BLaER1 treated with 17β-estradiol and CSF1 and Interleukin-3, amounts not matched to agents 10 nM and 100 nM (cell line): Measurements from ENCODE around the gene IGSF3.

Experiments
- H3K27ac ChIP-seq, 11 experiments: shearing (Covaris generic); formaldehyde crosslinking; 2 replicates each; pipeline ENCODE4 v1.8.1; 2022
- H3K27me3 ChIP-seq, 11 experiments: shearing (Covaris generic); formaldehyde crosslinking; 2 replicates each; pipeline ENCODE4 v1.8.1; 2022
- H3K36me3 ChIP-seq, 11 experiments: shearing (Covaris generic); formaldehyde crosslinking; 2 replicates each; pipeline ENCODE4 v1.8.1; 2022
- H3K4me1 ChIP-seq, 10 experiments: shearing (Covaris generic); formaldehyde crosslinking; 2 replicates each; pipeline ENCODE4 v1.8.1; 2022
- H3K4me2 ChIP-seq, 11 experiments: shearing (Covaris generic); formaldehyde crosslinking; 2 replicates each; pipeline ENCODE4 v1.8.1; 2022
- H3K4me3 ChIP-seq, 10 experiments: shearing (Covaris generic); formaldehyde crosslinking; 2 replicates each; pipeline ENCODE4 v1.8.1; 2022
- H3K9ac ChIP-seq, 11 experiments: shearing (Covaris generic); formaldehyde crosslinking; 2 replicates each; pipeline ENCODE4 v1.8.1; 2022
- H3K9me3 ChIP-seq, 11 experiments: shearing (Covaris generic); formaldehyde crosslinking; replicated peaks in 1 of 11; 2 replicates each; pipeline ENCODE4 v1.8.1; 2022
- H4K20me1 ChIP-seq, 11 experiments: shearing (Covaris generic); formaldehyde crosslinking; 2 replicates each; pipeline ENCODE4 v1.8.1; 2022
- Cebpa-rat ChIP-seq, 11 experiments: shearing (Covaris generic); IDR thresholded peaks; 2 replicates each; pipeline ENCODE4 v1.8.1; 2022

Gene IGSF3

DNA sequence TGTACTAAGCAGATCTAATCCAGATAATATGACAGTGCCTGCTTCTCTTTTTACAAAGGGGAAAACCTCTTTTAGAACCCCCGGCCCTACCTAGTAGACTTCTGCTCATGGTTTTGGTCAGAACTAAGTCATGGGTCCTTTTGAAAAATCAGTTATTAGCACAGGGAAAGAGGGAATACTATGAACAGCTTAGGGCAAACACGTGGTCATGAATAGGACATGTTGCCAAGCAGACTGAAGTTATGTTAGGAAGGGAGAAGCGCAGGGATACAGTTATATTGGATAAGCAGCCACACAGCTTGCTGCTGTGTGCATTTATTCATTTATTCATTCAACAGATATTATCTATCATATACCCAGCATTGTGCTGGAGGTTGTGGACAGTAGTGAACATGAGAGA is 25.3 kb upstream of the IGSF3 start:
- Histone ChIP-seq H3K9me3 (no peaks in the 10 kb centered on the region), H3K27me3 (no peaks in the 10 kb centered on the region), H3K4me1 (no peaks in the 10 kb centered on the region; a peak in 1 of 20 replicates), H3K4me2 (no peak overlapping the region), H3K27ac (no peak overlapping the region), H3K4me3 (no peak overlapping the region), H4K20me1 (no peaks in the 10 kb centered on the region), H3K36me3 (no peaks in the 10 kb centered on the region), H3K9ac (no peak overlapping the region)
- no peak for TF ChIP-seq Cebpa-rat (IDR thresholded peaks at IDR 0.05)

DNA sequence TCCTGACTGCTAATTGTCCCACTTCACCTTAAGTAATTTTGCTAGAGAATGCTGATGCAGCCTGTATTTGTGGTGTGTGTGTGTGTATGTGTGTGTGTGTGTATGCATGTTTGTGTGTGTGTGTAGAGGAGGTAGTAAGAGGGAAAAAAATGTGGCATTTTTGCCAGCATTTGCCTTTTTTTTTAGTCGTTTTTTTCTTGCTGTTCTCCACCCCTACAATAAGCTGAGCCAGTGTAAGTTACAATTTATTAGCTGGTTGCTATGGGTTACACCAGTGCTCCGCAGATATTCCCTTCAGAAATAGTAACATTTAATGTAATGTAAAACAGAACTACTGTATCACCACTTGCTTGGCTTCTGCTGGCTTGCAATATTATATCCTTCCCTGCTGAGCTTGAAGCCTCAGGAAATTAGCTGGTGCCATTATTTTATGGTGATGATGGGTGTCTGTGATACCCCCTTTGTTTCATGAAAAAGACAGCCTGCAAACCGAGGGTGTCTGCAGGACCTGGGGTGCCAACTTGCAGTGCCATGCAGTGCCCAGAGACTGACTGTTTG is 23.4 kb upstream of the IGSF3 start:
- Histone ChIP-seq H3K4me2 (no peak overlapping the region), H3K9ac (no peak overlapping the region), H4K20me1 (no peaks in the 10 kb centered on the region), H3K4me3 (no peak overlapping the region), H3K27me3 (no peaks in the 10 kb centered on the region), H3K9me3 (no peaks in the 10 kb centered on the region), H3K36me3 (no peaks in the 10 kb centered on the region), H3K27ac (no peak overlapping the region), H3K4me1 (peaks cover 0 to 17% (median 6%) of the 10 kb centered on the region in 10 experiments; a peak in 14 of 20 replicates)
- no peak for TF ChIP-seq Cebpa-rat (IDR thresholded peaks at IDR 0.05)

DNA sequence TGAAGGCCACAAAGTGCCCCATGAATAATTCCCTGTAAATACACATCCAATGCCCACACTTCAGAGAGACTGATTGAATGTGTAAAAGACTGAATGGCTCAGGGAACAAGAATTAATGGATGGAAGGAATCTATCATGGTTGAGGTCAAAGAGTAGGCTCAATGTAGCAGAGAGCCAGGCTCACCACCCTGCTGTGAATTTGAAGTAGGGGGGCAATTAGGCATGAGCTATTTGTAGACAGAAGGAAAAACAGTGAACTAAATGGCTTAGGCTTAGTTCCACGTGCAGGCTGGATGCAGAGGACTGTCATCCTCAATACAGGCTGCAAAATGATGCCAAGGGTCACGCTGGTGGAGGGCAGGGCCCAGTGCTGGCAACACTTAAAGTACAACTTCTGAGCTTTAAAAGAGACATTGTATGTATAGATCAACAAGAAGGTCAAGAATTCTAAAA is 22.9 kb upstream of the IGSF3 start:
- Histone ChIP-seq H4K20me1 (no peaks in the 10 kb centered on the region), H3K4me2 (no peak overlapping the region), H3K27ac (no peak overlapping the region), H3K4me1 (peaks cover 0 to 22% (median 11%) of the 10 kb centered on the region in 10 experiments; a peak in 14 of 20 replicates), H3K4me3 (no peak overlapping the region), H3K27me3 (no peaks in the 10 kb centered on the region), H3K36me3 (no peaks in the 10 kb centered on the region), H3K9ac (no peak overlapping the region), H3K9me3 (no peaks in the 10 kb centered on the region)
- TF ChIP-seq Cebpa-rat (IDR thresholded peaks at IDR 0.05), result no peak

DNA sequence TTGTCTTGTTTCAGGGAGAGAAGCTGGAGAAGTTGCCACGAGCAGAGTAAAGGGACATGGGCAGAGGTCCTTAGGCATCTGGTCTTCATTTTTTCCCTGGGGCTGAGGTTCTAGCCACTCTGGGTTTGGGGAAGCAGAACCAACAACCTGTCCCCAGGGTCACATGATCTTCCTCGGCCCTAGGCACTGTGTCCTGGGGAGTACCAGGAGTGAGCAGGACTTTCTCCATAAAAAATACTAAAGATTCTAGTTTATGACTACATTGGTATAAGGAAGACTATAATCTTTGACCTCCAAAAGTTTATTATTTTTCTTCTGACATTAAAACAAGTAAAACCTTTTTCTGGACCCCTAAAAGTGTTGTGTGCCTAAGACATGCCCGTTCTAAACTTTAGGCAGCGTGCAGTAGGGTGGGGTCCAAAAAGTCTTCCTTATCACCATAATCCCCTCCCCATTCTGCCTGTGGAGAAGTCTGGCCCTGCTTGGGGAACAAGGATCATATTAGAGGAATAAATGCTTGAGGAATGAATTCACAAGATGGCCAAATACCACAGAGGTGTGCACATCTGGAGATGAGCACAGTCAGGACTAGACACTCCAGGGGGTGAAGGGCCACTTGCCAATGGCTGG is 19.3 kb upstream of the IGSF3 start:
- peak overlapping the region in 5 of 11 experiments; percentile 9 to 36 (median 31); a peak in 4 of 22 replicates for H3K4me2 ChIP-seq
- peaks cover 12 to 52% (median 37%) of the 10 kb centered on the region in 10 experiments for H3K4me1 ChIP-seq
- no peaks in the 10 kb centered on the region for H4K20me1 ChIP-seq

DNA sequence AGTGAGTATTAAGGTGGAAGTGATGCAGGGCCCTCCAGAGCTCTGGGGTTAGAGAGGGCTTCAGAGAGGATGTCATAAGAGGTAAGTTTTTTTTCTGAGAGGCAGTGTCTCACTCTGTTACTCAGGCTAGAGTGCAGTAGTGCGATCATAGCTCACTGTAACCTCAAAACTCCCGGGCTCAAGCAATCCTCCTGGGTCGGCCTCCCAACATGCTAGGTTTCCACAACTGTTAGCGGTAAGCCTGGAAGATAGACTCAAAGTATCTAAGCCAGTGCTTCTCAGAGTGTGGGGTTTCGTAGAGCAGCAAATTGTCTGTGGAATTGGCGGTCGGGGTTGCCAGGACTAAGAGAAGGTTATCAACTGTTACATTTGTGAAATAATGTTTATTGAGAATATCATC is 18.6 kb upstream of the IGSF3 start:
- 0 out of 22 replicates have a peak, but pooled peaks of 1 of the 11 experiments have one; percentile 22 for TF ChIP-seq Cebpa-rat (IDR thresholded peaks at IDR 0.05)
- no peaks in the 10 kb centered on the region for H3K36me3 ChIP-seq
- H3K4me2 ChIP-seq, result peak overlapping the region in 8 of 11 experiments; percentile 7 to 60 (median 41); a peak in 13 of 22 replicates
- no peaks in the 10 kb centered on the region for H4K20me1 ChIP-seq
- no peaks in the 10 kb centered on the region for H3K27me3 ChIP-seq
- peaks cover 0 to 6% (median 0%) of the 10 kb centered on the region in 11 experiments; a peak in 1 of 22 replicates for H3K9me3 ChIP-seq
- H3K4me3 ChIP-seq, result no peak overlapping the region
- peaks cover 19 to 58% (median 44%) of the 10 kb centered on the region in 10 experiments for H3K4me1 ChIP-seq
- no peak overlapping the region for H3K27ac ChIP-seq
- H3K9ac ChIP-seq, result no peak overlapping the region

More for the DNA sequence above, 19.3 kb upstream of the IGSF3 start:
- Histone ChIP-seq H3K9me3 (0 out of 22 replicates have a peak, but pooled peaks cover 0 to under 1% (median 0%) of the 10 kb centered on the region in 11 experiments), H3K4me3 (no peak overlapping the region), H3K27me3 (no peaks in the 10 kb centered on the region), H3K36me3 (no peaks in the 10 kb centered on the region), H3K9ac (no peak overlapping the region), H3K27ac (no peak overlapping the region)
- TF ChIP-seq Cebpa-rat (IDR thresholded peaks at IDR 0.05), result no peak

DNA sequence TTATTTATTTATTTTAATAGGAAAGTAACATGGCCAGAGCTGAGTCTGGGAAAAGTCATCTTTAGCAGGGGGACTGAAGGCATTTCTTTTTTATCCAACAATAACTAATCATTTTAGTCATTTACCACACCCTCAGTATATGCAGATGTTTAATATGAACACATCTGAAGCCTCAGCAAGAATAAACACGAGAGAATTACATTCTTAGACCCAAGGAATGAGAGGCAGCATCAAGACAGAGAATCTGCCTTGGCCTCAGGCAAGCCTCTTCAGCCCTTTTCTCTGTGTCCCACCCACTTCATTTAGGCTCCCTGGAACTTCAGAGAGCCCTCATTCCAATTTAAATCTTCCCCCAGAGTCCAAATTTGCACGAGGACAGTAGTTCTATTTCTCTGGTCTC is 17.0 kb upstream of the IGSF3 start:
- H3K4me2 ChIP-seq, result peak overlapping the region in 8 of 11 experiments; percentile 31 to 60 (median 44); a peak in 17 of 22 replicates
- H3K4me1 ChIP-seq, result peaks cover 28 to 74% (median 60%) of the 10 kb centered on the region in 10 experiments
- H4K20me1 ChIP-seq, result no peaks in the 10 kb centered on the region

DNA sequence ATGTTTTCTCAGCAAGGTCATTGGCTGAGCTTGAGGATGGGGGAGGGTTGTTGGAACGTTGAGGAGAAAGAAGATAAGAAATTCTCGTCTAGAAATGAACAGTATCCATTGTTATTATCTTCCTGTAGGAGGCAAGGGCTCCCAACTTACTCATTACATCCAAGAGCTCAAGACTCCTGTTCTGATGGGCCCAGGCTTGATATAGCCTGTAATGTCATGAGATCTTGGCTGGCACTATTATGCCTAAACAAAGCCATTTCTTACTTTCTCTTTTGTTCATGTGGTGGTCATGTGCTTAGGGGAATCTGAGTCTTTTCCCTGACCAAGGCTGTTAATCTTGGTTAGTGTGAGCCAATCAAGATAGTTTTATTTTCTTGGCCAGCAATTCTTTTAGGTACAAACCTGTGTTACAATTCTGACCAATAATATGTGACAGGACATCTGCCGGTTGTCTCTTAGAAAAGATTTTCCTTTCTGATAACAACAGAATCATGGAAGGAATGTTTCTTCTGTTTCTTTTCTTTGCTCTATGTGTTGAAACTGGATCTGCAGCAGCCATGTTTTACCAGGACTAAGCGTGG is 15.2 kb upstream of the IGSF3 start:
- H3K4me2 ChIP-seq, result peak overlapping the region in 9 of 11 experiments; percentile 20 to 86 (median 77); a peak in 13 of 22 replicates
- H3K27ac ChIP-seq, result peak overlapping the region in 6 of 11 experiments; percentile 9 to 41 (median 30); a peak in 9 of 22 replicates
- no peaks in the 10 kb centered on the region for H3K27me3 ChIP-seq
- H3K4me1 ChIP-seq, result peaks cover 37 to 86% (median 68%) of the 10 kb centered on the region in 10 experiments
- H4K20me1 ChIP-seq, result no peaks in the 10 kb centered on the region
- H3K4me3 ChIP-seq, result no peak overlapping the region
- H3K9me3 ChIP-seq, result peaks cover 0 to 6% (median 0%) of the 10 kb centered on the region in 11 experiments; a peak in 1 of 22 replicates
- no peaks in the 10 kb centered on the region for H3K36me3 ChIP-seq
- no peak overlapping the region for H3K9ac ChIP-seq
- no peak for TF ChIP-seq Cebpa-rat (IDR thresholded peaks at IDR 0.05)

More for the DNA sequence above, 17.0 kb upstream of the IGSF3 start:
- H3K9me3 ChIP-seq, result peaks cover 0 to 6% (median 0%) of the 10 kb centered on the region in 11 experiments; a peak in 1 of 22 replicates
- no peaks in the 10 kb centered on the region for H3K36me3 ChIP-seq
- H3K4me3 ChIP-seq, result no peak overlapping the region
- no peak overlapping the region for H3K9ac ChIP-seq
- H3K27ac ChIP-seq, result no peak overlapping the region
- TF ChIP-seq Cebpa-rat (IDR thresholded peaks at IDR 0.05), result no peak
- H3K27me3 ChIP-seq, result no peaks in the 10 kb centered on the region

DNA sequence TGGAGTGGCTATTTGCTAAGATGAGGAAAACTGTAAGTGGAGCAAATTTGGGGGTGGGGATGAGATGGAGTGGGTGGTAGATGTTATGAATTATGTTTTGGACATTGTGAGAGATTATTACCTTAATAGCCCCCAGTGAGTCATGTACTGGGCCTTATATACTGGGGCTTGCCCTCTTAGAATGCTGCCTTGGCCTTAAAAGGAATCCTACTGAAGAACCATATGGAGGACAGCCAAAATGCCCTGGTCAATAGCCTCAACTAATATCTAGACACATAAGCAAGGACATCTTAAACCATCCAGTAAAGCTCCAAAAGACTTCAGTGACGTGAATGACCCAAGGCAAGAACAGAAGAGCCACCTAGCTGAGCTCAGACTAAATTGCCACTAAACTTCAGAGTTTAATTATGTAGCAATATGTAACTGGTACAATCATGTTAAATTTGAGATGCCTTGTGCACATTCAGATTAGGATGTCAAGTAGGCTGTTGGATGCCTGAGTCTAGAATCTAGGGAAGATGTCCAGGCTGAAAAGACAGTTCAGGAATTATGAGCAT is 13.9 kb upstream of the IGSF3 start:
- Histone ChIP-seq H4K20me1 (no peaks in the 10 kb centered on the region), H3K36me3 (no peaks in the 10 kb centered on the region), H3K27ac (peak overlapping the region in 9 of 11 experiments; percentile 5 to 74 (median 58); a peak in 14 of 22 replicates), H3K9me3 (peaks cover 0 to 6% (median 0%) of the 10 kb centered on the region in 11 experiments; a peak in 1 of 22 replicates), H3K4me2 (peak overlapping the region; percentile 44 to 86 (median 77)), H3K4me3 (peak overlapping the region in 4 of 10 experiments; percentile 10 to 26 (median 18); a peak in 4 of 20 replicates), H3K9ac (peak overlapping the region in 2 of 11 experiments; percentile 39 to 42; a peak in 4 of 22 replicates), H3K27me3 (no peaks in the 10 kb centered on the region), H3K4me1 (peaks cover 37 to 75% (median 64%) of the 10 kb centered on the region in 10 experiments)
- TF ChIP-seq Cebpa-rat (IDR thresholded peaks at IDR 0.05), result no peak
